Glutamatergic neuron (in vitro differentiated cells): Measurements from ENCODE around the gene CAMTA2. TPM values are rescaled to one million over a fixed set of nuclear protein-coding genes. Genes with fewer than 3 reads are reported as not detected.

Experiments
- DNase-seq: peaks from one replicate; pipeline ENCODE4 v3.0.0; 2022
- H3K27ac Mint-ChIP-seq: one replicate; pipeline ENCODE4 v1.8.0; 2020; ENCODE audit warnings: mild to moderate bottlenecking, mixed read lengths, inconsistent platforms; ENCODE audit not compliant: unreplicated experiment
- H3K27me3 Mint-ChIP-seq: one replicate; pipeline ENCODE4 v1.8.0; 2020; ENCODE audit warnings: mild to moderate bottlenecking, moderate library complexity, mixed read lengths, inconsistent platforms; ENCODE audit not compliant: unreplicated experiment
- H3K36me3 Mint-ChIP-seq: one replicate; pipeline ENCODE4 v1.8.0; 2020; ENCODE audit warnings: mild to moderate bottlenecking, mixed read lengths, inconsistent platforms; ENCODE audit not compliant: unreplicated experiment
- H3K4me1 Mint-ChIP-seq: one replicate; pipeline ENCODE4 v1.8.0; 2020; ENCODE audit warnings: mild to moderate bottlenecking, low read depth, mixed read lengths, inconsistent platforms; ENCODE audit not compliant: unreplicated experiment
- H3K4me3 Mint-ChIP-seq: one replicate; pipeline ENCODE4 v1.8.0; 2020; ENCODE audit warnings: mild to moderate bottlenecking, mixed read lengths, inconsistent platforms; ENCODE audit not compliant: unreplicated experiment
- H3K9me3 Mint-ChIP-seq: one replicate; pipeline ENCODE4 v1.8.0; 2020; ENCODE audit warnings: mild to moderate bottlenecking, moderate library complexity, mixed read lengths, inconsistent platforms; ENCODE audit not compliant: unreplicated experiment
- total RNA-seq: library from RNA; stranded (reverse); fragmentation: NEBNext Ultra II Directional; extraction: Animal tissue kit (Norgen Biotek cat#: 25700); gene quantifications from one replicate; pipeline ENCODE4 v1.2.1, GENCODE V29; 2021; ENCODE audit not compliant: unreplicated experiment
- TF ChIP-seq, protein P1 (sequence below): fragments of 200-600 bp; sonication (generic); IDR thresholded peaks from one replicate; pipeline ENCODE4 v1.5.0; 2021; ENCODE audit not compliant: partially characterized antibody, unreplicated experiment

CAMTA2 gene
- total RNA-seq, 1 donor from 2014 or later: 61.4 TPM

DNA sequence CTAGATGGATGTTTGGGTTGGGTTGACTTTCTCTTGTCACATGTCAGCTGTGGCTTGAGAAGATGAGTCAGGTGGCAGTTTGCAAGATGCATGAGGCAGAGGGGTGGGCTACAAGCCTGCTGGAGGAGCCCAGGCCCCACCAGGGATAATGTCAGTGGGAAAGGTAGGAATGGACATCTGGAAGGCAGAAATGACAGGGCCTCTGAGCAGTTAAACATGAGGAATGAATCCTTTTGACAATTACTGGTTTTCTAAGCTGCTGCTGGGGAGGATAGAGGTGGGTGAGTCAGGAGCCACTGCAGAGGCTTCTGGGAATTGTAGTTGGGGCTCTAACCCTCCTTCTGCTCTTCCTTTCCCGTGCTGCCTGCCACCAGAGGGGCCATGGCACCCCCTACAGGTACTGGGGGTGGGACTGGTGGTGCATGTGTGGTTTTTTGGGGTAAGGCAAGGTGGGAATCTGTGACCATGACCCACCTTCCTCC is 32.0 kb upstream of the CAMTA2 start:
- H3K36me3 Mint-ChIP-seq: peaks cover 3% of the 10 kb centered on the region
- H3K9me3 Mint-ChIP-seq: peaks cover 2% of the 10 kb centered on the region
- H3K4me1 Mint-ChIP-seq: no peaks in the 10 kb centered on the region
- no peak for DNase-seq
- TF ChIP-seq, protein P1, sequence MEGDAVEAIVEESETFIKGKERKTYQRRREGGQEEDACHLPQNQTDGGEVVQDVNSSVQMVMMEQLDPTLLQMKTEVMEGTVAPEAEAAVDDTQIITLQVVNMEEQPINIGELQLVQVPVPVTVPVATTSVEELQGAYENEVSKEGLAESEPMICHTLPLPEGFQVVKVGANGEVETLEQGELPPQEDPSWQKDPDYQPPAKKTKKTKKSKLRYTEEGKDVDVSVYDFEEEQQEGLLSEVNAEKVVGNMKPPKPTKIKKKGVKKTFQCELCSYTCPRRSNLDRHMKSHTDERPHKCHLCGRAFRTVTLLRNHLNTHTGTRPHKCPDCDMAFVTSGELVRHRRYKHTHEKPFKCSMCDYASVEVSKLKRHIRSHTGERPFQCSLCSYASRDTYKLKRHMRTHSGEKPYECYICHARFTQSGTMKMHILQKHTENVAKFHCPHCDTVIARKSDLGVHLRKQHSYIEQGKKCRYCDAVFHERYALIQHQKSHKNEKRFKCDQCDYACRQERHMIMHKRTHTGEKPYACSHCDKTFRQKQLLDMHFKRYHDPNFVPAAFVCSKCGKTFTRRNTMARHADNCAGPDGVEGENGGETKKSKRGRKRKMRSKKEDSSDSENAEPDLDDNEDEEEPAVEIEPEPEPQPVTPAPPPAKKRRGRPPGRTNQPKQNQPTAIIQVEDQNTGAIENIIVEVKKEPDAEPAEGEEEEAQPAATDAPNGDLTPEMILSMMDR: no peak
- H3K27ac Mint-ChIP-seq: no peak overlapping the region
- peaks cover 3% of the 10 kb centered on the region for H3K27me3 Mint-ChIP-seq
- H3K4me3 Mint-ChIP-seq: no peak overlapping the region

DNA sequence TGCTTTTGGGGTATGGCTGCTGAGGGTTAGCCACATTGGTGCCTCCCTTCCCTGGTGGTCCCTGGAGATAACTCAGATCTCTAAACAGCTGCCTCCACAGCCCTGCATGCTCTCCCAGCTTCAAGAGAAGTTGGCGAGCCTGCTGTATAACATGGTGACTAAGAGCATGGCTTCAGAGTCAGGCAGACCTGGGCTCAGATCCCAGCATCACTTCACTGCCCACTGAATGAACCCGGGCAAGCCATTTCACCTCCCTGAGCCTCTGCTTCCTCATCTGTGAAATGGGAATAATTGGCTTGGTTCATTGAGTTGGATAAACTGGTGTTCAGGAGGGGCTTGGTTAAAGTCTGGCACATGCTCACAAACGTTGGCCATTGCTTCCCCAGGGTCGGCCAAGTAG is 26.9 kb upstream of the CAMTA2 start:
- TF ChIP-seq, protein P1: no peak
- no peaks in the 10 kb centered on the region for H3K36me3 Mint-ChIP-seq
- H3K27me3 Mint-ChIP-seq: peaks cover 4% of the 10 kb centered on the region
- H3K4me1 Mint-ChIP-seq: no peaks in the 10 kb centered on the region
- DNase-seq: no peak
- H3K4me3 Mint-ChIP-seq: no peak overlapping the region
- peaks cover 2% of the 10 kb centered on the region for H3K9me3 Mint-ChIP-seq
- no peak overlapping the region for H3K27ac Mint-ChIP-seq

DNA sequence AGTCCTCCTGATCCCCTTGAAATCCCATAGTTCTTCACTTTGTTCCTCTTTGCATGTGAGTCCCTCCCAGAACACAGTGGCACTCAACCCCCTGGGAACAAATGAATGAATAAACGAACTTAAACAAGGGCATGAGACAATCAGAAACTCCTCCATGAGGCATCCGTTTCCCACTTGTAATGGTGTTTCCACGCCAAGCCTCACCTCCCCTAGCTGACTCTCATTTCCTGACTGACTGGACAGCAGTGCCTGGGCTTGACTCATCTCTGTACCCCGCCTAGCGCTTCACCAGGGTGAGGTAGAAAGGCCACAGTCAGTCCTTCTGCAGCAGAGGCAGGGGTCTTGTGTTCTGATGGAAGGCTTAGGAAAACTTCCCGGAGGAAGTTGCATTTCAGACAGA is 24.5 kb upstream of the CAMTA2 start:
- peaks cover 2% of the 10 kb centered on the region for H3K27me3 Mint-ChIP-seq
- no peak for DNase-seq
- H3K9me3 Mint-ChIP-seq: no peaks in the 10 kb centered on the region
- no peaks in the 10 kb centered on the region for H3K4me1 Mint-ChIP-seq
- no peak overlapping the region for H3K4me3 Mint-ChIP-seq
- TF ChIP-seq, protein P1: no peak
- H3K36me3 Mint-ChIP-seq: no peaks in the 10 kb centered on the region
- H3K27ac Mint-ChIP-seq: no peak overlapping the region

DNA sequence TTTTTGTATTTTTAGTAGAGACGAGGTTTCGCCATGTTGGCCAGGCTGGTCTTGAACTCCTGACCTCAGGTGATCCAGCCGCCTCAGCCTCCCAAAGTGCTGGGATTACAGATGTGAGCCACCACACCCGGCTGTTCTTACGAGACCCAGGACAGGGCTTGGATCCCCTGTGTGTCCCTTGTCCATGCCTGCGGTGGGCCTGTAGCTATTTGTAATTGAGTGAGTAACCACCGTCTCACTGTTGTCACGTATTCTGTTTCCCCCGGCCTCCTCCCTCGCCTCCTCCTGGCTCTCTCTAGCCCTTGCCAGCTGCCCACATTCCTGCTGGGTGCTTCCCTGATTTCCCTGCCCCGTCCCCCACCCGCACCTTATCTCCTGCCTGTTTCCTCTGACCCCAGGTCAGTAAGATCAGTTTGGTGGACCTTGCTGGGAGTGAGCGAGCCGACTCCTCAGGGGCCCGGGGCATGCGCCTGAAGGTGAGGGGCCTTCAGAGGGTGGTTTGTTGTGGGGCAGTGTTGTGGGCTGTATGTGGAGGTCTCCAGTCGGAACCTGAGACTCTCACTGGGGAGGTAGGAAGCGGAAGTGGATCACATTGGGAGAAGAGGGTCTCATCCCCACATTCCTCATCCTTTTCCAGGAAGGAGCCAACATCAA is 15.9 kb upstream of the CAMTA2 start:
- no peak overlapping the region for H3K4me3 Mint-ChIP-seq
- peaks cover 11% of the 10 kb centered on the region for H3K27me3 Mint-ChIP-seq
- TF ChIP-seq, protein P1: no peak
- H3K9me3 Mint-ChIP-seq: peaks cover 5% of the 10 kb centered on the region
- H3K27ac Mint-ChIP-seq: no peak overlapping the region
- peaks cover 11% of the 10 kb centered on the region for H3K36me3 Mint-ChIP-seq
- no peak for DNase-seq
- peaks cover 4% of the 10 kb centered on the region for H3K4me1 Mint-ChIP-seq

DNA sequence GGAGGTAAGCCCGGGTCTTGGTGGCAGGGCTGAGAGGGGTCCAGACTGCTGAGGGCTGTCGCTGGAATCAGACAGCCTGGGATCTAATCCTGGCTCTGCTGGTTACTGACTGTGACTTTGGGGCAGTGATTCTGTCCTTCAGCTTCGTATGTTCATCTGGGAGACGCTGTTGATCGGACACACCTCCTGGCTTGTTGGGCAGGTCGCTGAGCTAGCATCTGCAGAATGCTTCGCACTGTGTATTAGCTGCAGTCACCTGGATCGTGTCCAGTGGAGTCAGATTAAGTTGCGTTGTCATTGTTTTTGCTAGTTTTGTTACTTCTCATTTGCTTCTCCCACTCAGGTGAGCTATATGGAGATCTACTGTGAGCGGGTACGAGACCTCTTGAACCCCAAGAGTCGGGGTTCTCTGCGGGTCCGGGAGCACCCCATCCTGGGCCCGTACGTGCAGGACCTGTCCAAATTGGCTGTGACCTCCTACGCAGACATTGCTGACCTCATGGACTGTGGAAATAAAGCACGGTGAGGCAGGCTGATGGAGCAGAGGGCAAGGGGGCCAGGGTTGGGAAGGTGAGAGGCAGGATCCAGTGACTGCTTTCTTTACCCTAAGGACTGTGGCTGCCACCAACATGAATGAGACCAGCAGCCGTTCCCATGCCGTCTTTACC is 14.8 kb upstream of the CAMTA2 start:
- Mint-ChIP-seq H3K4me3 (no peak overlapping the region), H3K27ac (no peak overlapping the region)

More for the DNA sequence above, 14.8 kb upstream of the CAMTA2 start:
- Mint-ChIP-seq H3K4me1 (peaks cover 4% of the 10 kb centered on the region), H3K9me3 (peaks cover 5% of the 10 kb centered on the region), H3K27me3 (peaks cover 11% of the 10 kb centered on the region), H3K36me3 (peaks cover 11% of the 10 kb centered on the region)
- DNase-seq: no peak
- TF ChIP-seq, protein P1: no peak
